Vagina (tissue), 2 donors: Measurements from ENCODE around the gene CAVIN4.

ENCODE experiments used
- CTCF ChIP-seq, 3 experiments: fragments of 450-650 bp in 2 of 3; fragments of 200-600 bp in 1 of 3; sonication (generic) in 1 of 3; IDR thresholded peaks; one replicate each; pipeline ENCODE4 v1.5.1; 2017 to 2019; ENCODE audit warnings: antibody characterized with exemption in 3 of 3, mild to moderate bottlenecking in 2 of 3, moderate library complexity in 2 of 3
- POLR2A ChIP-seq, 2 donors: fragments of 450-650 bp; IDR thresholded peaks; one replicate each; pipeline ENCODE4 v1.6.1; 2017; ENCODE audit warnings: antibody characterized with exemption in 2 of 2, mild to moderate bottlenecking in 2 of 2, moderate library complexity in 2 of 2
- POLR2AphosphoS5 ChIP-seq, 2 donors: sonication (generic); formaldehyde crosslinking; IDR thresholded peaks; one replicate each; pipeline ENCODE4 v1.9.0; 2017; ENCODE audit warnings: antibody characterized with exemption in 2 of 2, mild to moderate bottlenecking in 2 of 2, low read depth in 1 of 2; ENCODE audit not compliant: insufficient read depth in 1 of 2

DNA sequence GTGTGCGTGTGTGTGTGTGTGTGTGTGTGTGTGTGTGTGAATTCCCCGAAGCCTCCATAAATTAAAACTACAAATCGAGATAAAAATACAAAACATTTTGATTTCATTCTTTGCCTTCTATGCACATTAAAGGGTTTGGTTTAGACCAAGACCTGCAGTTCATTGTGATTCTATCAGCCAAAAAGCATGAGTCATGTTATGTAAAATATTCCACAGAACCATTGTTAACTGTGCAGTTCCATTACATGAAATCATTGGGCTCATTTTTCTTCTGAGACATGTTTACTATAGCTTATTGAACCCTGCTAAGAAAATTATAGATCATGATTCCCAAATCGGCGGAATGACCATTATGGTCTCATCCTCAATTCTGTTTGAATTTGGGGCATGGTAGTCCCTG is 11.7 kb downstream of the CAVIN4 start:
- no peak for TF ChIP-seq CTCF (IDR thresholded peaks at IDR 0.05)
- no peak for TF ChIP-seq POLR2AphosphoS5 (IDR thresholded peaks at IDR 0.05; ENCODE audit: insufficient read depth in 1 of 2, low read depth in 1 of 2)
- TF ChIP-seq POLR2A (IDR thresholded peaks at IDR 0.05) = no peak
